Naive thymus-derived CD8-positive, alpha-beta T cell (primary cell): ENCODE results near the gene UBTD1. TPM values are rescaled to one million over a fixed set of nuclear protein-coding genes. Genes with fewer than 3 reads are reported as not detected.

Source experiments
- ATAC-seq, 2 donors: fragments of 150-1000 bp; cut with Tn5 transposase in 1 of 2; sonication (Bioruptor Pico), chemical (Tn5 transposase) in 1 of 2; 1 replicate in 1 of 2; 2 replicates in 1 of 2; pipeline ENCODE4 v1.10.0; 2021; ENCODE audit warnings: mild to moderate bottlenecking in 2 of 2, moderate library complexity in 2 of 2
- POLR2A ChIA-PET: fragments of 350-600 bp; sonication (Branson Sonifier 250); formaldehyde crosslinking; loops from one replicate; lab custom pipeline; 2021; ENCODE audit warnings: antibody characterized with exemption; lab: Charles Lee
- DNase-seq, 10 donors: peaks; one replicate each; pipeline versions ENCODE4 v3.0.0 to v3.0.0-alpha.2; 2020 to 2022
- H3K27ac Mint-ChIP-seq, 10 donors: one replicate each; pipeline ENCODE4 v1.8.0; 2020 to 2022; ENCODE audit warnings: mild to moderate bottlenecking in 10 of 10, mixed read lengths in 10 of 10, moderate library complexity in 4 of 10, inconsistent platforms in 1 of 10
- H3K27me3 Mint-ChIP-seq, 5 donors: one replicate each; pipeline ENCODE4 v1.8.0; 2021 to 2022; ENCODE audit warnings: mixed read lengths in 5 of 5
- H3K36me3 Mint-ChIP-seq, 3 donors: one replicate each; pipeline ENCODE4 v1.8.0; 2020 to 2022; ENCODE audit warnings: mixed read lengths in 3 of 3, mild to moderate bottlenecking in 2 of 3, inconsistent platforms in 1 of 3
- H3K4me1 Mint-ChIP-seq, 4 donors: one replicate each; pipeline ENCODE4 v1.8.0; 2021 to 2022; ENCODE audit warnings: mixed read lengths in 4 of 4
- H3K4me3 Mint-ChIP-seq, 10 donors: one replicate each; pipeline ENCODE4 v1.8.0; 2020 to 2022; ENCODE audit warnings: mild to moderate bottlenecking in 10 of 10, mixed read lengths in 10 of 10, moderate library complexity in 6 of 10, inconsistent platforms in 1 of 10
- H3K9me3 Mint-ChIP-seq, 9 donors: one replicate each; pipeline ENCODE4 v1.8.0; 2020 to 2022; ENCODE audit warnings: mixed read lengths in 9 of 9, mild to moderate bottlenecking in 3 of 9, inconsistent platforms in 1 of 9, moderate library complexity in 1 of 9
- polyA plus RNA-seq, 3 donors: library from polyadenylated mRNA; unstranded; fragments of 300-500 nt; fragmentation: Illumina TruSeq; gene quantifications; one replicate each; pipeline ENCODE4 v1.2.3, GENCODE V29; 2021
- total RNA-seq, 8 experiments: library from RNA in 2 of 8; stranded (reverse) in 2 of 8; gene quantifications; one replicate each; pipeline ENCODE4 v1.2.3 and lab custom pipeline; 2021 to 2026

The UBTD1 gene
- total and polyA plus RNA-seq, 5 experiments from 2014 or later, result 1.2 to 2.7 (median 1.6) TPM

GRCh38 chr10:97534746-97535367 lies 36.1 kb downstream of the UBTD1 start:
- DNase-seq (no peak), ATAC-seq (peak in 1 of 2 donors; percentile 40)
- Mint-ChIP-seq H3K4me1 (peaks cover 0 to 3% (median 0%) of the 10 kb centered on the region in 4 donors), H3K9me3 (peaks cover 0 to 1% (median 0%) of the 10 kb centered on the region in 9 donors), H3K27me3 (no peaks in the 10 kb centered on the region), H3K27ac (no peak overlapping the region), H3K36me3 (no peaks in the 10 kb centered on the region), H3K4me3 (no peak overlapping the region)
- POLR2A ChIA-PET, result interaction anchor here (0.5 kb wide), 1 partner anchor 105 kb away, joined by 4 read pairs; no protein-coding TSS in a partner anchor

DNA sequence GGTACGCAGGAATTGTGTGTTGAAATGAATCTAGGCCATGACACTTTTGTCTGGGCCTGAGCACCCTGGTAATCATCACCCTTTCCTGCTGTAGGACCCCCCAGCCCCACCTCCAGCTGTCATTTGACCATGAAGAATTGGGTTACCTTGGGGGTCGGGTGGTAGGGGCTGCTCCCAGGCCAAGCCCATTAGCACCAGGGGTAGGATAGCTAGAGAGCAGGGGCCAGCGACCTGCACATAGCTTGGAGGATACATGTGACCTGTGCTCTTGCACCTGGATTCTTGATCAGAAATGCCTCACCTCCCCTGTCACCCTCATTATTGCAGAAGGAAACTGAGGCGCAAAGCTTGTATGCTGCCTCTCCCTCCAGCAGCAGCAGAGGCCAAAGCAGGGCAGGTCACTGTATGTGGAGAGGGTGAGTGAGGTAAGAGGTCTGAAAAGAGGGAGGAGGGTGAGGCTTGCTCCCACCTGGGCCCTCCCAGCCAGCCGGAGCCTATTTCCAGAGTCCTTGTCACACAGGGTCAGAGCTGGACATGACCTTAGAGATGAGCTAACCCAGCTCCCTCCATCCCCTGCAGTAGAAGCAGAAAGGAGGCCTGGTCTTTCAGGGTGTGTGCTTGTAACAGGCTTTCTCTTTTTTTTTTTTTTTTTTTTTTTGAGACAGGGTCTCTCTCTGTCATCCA lies 38.6 kb downstream of the UBTD1 start:
- no peaks in the 10 kb centered on the region for H3K36me3 Mint-ChIP-seq
- ATAC-seq (no peak), DNase-seq (no peak)
- no peak overlapping the region for H3K27ac Mint-ChIP-seq
- POLR2A ChIA-PET, result no interaction called here
- H3K27me3 Mint-ChIP-seq, result no peaks in the 10 kb centered on the region
- H3K9me3 Mint-ChIP-seq, result no peaks in the 10 kb centered on the region
- no peak overlapping the region for H3K4me3 Mint-ChIP-seq
- peaks cover 0 to 3% (median 0%) of the 10 kb centered on the region in 4 donors for H3K4me1 Mint-ChIP-seq

DNA sequence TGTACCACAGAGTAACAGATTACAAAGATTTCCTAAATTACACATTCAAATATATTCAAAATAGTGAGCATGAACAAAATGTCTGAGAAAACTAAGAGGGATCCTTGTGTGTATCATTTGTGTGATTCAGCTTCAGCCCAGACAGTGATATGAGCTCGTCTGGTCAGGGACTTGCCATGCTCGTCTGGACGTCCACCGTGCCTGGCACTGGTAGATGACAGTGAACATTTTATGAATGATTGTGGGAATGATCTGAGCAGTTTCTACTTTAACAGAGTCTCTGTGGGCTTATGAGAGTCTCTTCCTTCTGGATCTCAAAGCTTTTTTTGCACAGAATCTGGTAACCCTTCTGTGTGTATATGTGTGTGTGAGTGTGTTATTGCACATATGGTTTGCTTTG lies 39.7 kb downstream of the UBTD1 start:
- Mint-ChIP-seq H3K4me3 (no peak overlapping the region), H3K4me1 (peaks cover 0 to 8% (median 3%) of the 10 kb centered on the region in 4 donors), H3K36me3 (no peaks in the 10 kb centered on the region), H3K27me3 (no peaks in the 10 kb centered on the region), H3K27ac (no peak overlapping the region), H3K9me3 (no peaks in the 10 kb centered on the region)
- POLR2A ChIA-PET, result no interaction called here
- ATAC-seq (no peak), DNase-seq (no peak)

- no peak overlapping the region for H3K27ac Mint-ChIP-seq
- no peak overlapping the region for H3K4me3 Mint-ChIP-seq
- H3K36me3 Mint-ChIP-seq, result no peaks in the 10 kb centered on the region
- no peak for DNase-seq
- no peak for ATAC-seq
- POLR2A ChIA-PET, result no interaction called here
- H3K4me1 Mint-ChIP-seq, result peaks cover 0 to 10% (median 3%) of the 10 kb centered on the region in 4 donors
- H3K9me3 Mint-ChIP-seq, result no peaks in the 10 kb centered on the region
- no peaks in the 10 kb centered on the region for H3K27me3 Mint-ChIP-seq
Observed at GRCh38 chr10:97538839-97539238, 40.1 kb downstream of the UBTD1 start.

GRCh38 chr10:97539523-97540200 lies 40.9 kb downstream of the UBTD1 start:
- ATAC-seq, result no peak
- Mint-ChIP-seq H3K27me3 (no peaks in the 10 kb centered on the region), H3K4me3 (no peak overlapping the region), H3K36me3 (no peaks in the 10 kb centered on the region), H3K4me1 (peaks cover 0 to 10% (median 2%) of the 10 kb centered on the region in 4 donors), H3K9me3 (no peaks in the 10 kb centered on the region), H3K27ac (peak overlapping the region in 1 of 10 donors; percentile 46)
- POLR2A ChIA-PET, result interaction anchor here (0.5 kb wide), 1 partner anchor 19 kb away, joined by 3 read pairs; no protein-coding TSS in a partner anchor
- no peak for DNase-seq

DNA sequence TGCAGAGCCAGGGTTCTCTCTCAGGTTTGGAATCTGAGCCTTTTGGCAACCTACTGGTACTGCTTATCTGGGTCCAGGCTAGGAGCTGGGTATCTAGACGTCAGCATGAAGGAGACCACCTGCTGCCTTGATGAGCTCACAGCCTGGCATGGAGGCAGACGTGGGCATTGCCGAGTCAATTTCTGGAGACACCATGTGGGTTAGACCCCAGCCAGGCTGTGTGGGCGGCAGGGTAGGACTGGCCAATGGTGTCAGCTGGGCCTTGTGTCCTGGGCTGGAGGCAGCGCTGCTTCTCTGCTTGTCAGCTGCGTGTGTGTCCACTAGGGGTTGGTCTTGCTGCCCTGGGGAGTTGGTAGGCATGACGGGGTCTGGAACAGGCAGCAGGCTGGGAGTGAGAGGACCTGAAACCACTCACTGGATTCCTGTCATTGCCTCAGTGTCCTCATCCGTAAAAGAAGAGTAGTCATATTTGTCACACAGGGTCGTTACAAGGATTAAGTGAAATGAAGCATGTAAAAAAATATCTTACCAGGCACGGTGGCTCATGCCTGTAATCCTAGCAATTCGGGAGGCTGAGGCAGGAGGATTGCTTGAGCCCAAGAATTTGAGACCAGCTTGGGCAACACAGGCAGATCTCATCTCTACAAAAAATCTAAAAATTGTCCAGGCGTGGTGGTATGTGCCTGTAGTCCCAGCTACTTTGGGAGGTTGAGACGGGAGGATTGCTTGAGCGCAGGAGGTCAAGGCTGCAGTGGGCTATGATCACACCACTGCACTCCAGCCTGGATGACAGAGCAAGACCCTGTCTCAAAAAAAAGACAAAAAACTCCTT lies 42.2 kb downstream of the UBTD1 start:
- Mint-ChIP-seq H3K27ac (peak overlapping the region in 2 of 10 donors; percentile 51 to 74), H3K9me3 (no peaks in the 10 kb centered on the region), H3K36me3 (no peaks in the 10 kb centered on the region), H3K27me3 (no peaks in the 10 kb centered on the region), H3K4me3 (no peak overlapping the region), H3K4me1 (peaks cover 0 to 10% (median 1%) of the 10 kb centered on the region in 4 donors)
- no peak for DNase-seq
- no peak for ATAC-seq
- POLR2A ChIA-PET, result no interaction called here

- ATAC-seq, result no peak
- POLR2A ChIA-PET, result interaction anchor here (0.7 kb wide), 1 partner anchor 8 kb away, joined by 7 read pairs; no protein-coding TSS in a partner anchor
Observed at GRCh38 chr10:97542169-97543024, 43.7 kb downstream of the UBTD1 start.

DNA sequence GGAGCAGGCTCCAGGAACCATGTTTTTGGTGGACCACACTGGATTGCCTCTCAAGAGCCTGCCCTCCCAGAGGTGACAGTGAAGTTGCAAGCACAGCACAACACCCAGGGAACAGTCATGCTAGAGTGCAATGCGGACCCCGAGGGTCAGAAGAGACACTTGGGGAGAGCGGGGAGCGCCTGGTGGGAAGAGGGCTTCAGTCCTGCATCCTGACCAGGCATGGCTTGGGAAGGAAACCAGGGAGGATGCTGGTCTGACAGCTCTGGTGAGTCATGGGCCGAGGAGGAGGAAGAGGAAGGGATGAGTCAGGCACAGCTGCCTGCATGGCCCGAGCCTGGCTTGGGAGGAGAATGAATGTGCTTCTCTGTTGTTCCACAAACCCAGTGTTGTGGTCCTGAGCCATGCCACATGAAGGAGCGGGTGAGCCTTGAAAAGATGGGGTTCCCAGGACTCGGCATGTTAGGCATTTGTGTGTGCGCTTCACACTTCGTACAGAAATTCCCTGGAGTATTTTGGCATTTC lies 44.4 kb downstream of the UBTD1 start:
- Mint-ChIP-seq H3K36me3 (no peaks in the 10 kb centered on the region), H3K9me3 (no peaks in the 10 kb centered on the region), H3K4me1 (peaks cover 0 to 10% (median 1%) of the 10 kb centered on the region in 4 donors), H3K27ac (peak overlapping the region in 1 of 10 donors; percentile 50), H3K27me3 (no peaks in the 10 kb centered on the region), H3K4me3 (no peak overlapping the region)
- ATAC-seq (no peak), DNase-seq (peak in 1 of 10 donors; percentile 9)
- POLR2A ChIA-PET, result no interaction called here

More at GRCh38 chr10:97542169-97543024, 43.7 kb downstream of the UBTD1 start:
- H3K27me3 Mint-ChIP-seq, result no peaks in the 10 kb centered on the region
- no peaks in the 10 kb centered on the region for H3K36me3 Mint-ChIP-seq
- H3K4me1 Mint-ChIP-seq, result peaks cover 0 to 10% (median 1%) of the 10 kb centered on the region in 4 donors
- H3K4me3 Mint-ChIP-seq, result no peak overlapping the region
- no peak overlapping the region for H3K27ac Mint-ChIP-seq
- no peaks in the 10 kb centered on the region for H3K9me3 Mint-ChIP-seq
- no peak for DNase-seq

- no peak for ATAC-seq
- H3K27ac Mint-ChIP-seq, result no peak overlapping the region
- no peaks in the 10 kb centered on the region for H3K9me3 Mint-ChIP-seq
- DNase-seq, result no peak
- H3K27me3 Mint-ChIP-seq, result no peaks in the 10 kb centered on the region
- no peaks in the 10 kb centered on the region for H3K36me3 Mint-ChIP-seq
- H3K4me3 Mint-ChIP-seq, result no peak overlapping the region
- peaks cover 0 to 10% (median 1%) of the 10 kb centered on the region in 4 donors for H3K4me1 Mint-ChIP-seq
- POLR2A ChIA-PET, result interaction anchor here (1.0 kb wide), 1 partner anchor 48 kb away, joined by 3 read pairs; the partner anchor contains the start of gene UBTD1
Observed at GRCh38 chr10:97546456-97547270, 47.9 kb downstream of the UBTD1 start.

DNA sequence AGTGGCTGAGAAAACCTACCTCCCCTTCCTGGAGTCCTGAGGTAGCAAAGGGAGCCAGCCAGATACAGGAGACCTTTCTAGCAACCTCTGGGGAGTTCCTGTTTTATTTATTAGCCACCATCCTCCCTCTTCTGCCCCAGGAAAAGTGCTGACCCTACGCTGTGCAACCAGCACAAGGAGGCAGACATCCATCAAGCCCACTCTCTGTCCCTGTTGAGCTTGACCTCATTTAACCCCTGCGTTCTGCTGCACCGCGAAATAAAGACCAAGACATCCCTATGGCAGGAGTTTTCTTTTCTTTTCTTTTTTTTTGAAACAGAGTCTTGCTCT lies 48.5 kb downstream of the UBTD1 start:
- peaks cover 0 to 10% (median 1%) of the 10 kb centered on the region in 4 donors for H3K4me1 Mint-ChIP-seq
- no peaks in the 10 kb centered on the region for H3K36me3 Mint-ChIP-seq
- ATAC-seq (no peak), DNase-seq (no peak)
- H3K4me3 Mint-ChIP-seq, result no peak overlapping the region
- POLR2A ChIA-PET, result interaction anchor here (1.0 kb wide), 1 partner anchor 48 kb away, joined by 3 read pairs; the partner anchor contains the start of gene UBTD1
- no peaks in the 10 kb centered on the region for H3K27me3 Mint-ChIP-seq
- no peak overlapping the region for H3K27ac Mint-ChIP-seq
- H3K9me3 Mint-ChIP-seq, result no peaks in the 10 kb centered on the region

- no peak for DNase-seq
- H3K9me3 Mint-ChIP-seq, result no peaks in the 10 kb centered on the region
- H3K27ac Mint-ChIP-seq, result no peak overlapping the region
- no peaks in the 10 kb centered on the region for H3K36me3 Mint-ChIP-seq
- ATAC-seq, result no peak
- H3K4me1 Mint-ChIP-seq, result peaks cover 0 to 6% (median under 1%) of the 10 kb centered on the region in 4 donors
- H3K4me3 Mint-ChIP-seq, result no peak overlapping the region
- no peaks in the 10 kb centered on the region for H3K27me3 Mint-ChIP-seq
- POLR2A ChIA-PET, result no interaction called here
Observed at GRCh38 chr10:97547962-97548361, 49.2 kb downstream of the UBTD1 start.
